Right lobe of liver (tissue), 6 donors: ENCODE data around the gene YARS1. TPM values are rescaled to one million over a fixed set of nuclear protein-coding genes. Genes with fewer than 3 reads are reported as not detected.

Experiments
- ATAC-seq, 4 donors: fragments of 200-7000 bp; cut with Tn5 transposase; one replicate each; pipeline ENCODE4 v1.9.1; 2020; ENCODE audit warnings: mild to moderate bottlenecking in 4 of 4, moderate library complexity in 4 of 4
- DNase-seq, 3 donors: peaks; one replicate each; pipeline ENCODE4 v3.0.0-alpha.2; 2020
- H3K27ac ChIP-seq, 3 donors: fragments of 200-600 bp; one replicate each; pipeline ENCODE4 v1.8.0; 2022
- H3K27me3 ChIP-seq, 2 donors: fragments of 200-600 bp; one replicate each; pipeline ENCODE4 v1.8.0; 2022
- H3K36me3 ChIP-seq, 4 donors: fragments of 200-600 bp; sonication (generic) in 1 of 4; one replicate each; pipeline versions ENCODE4 v1.5.1 to v1.8.0; 2017 to 2022; ENCODE audit warnings: control low read depth in 1 of 4
- H3K4me1 ChIP-seq, 4 donors: fragments of 200-600 bp; sonication (generic) in 1 of 4; one replicate each; pipeline versions ENCODE4 v1.5.1 to v1.8.0; 2017 to 2022; ENCODE audit warnings: control low read depth in 1 of 4
- H3K4me3 ChIP-seq, 3 donors: fragments of 200-600 bp; one replicate each; pipeline ENCODE4 v1.8.0; 2022
- H3K9me3 ChIP-seq, 4 donors: fragments of 200-600 bp; sonication (generic) in 1 of 4; one replicate each; pipeline versions ENCODE4 v1.5.1 to v1.8.0; 2017 to 2022; ENCODE audit warnings: control low read depth in 1 of 4
- POLR2A ChIP-seq: fragments of 450-650 bp; IDR thresholded peaks from one replicate; pipeline ENCODE4 v1.6.1; 2017; ENCODE audit warnings: antibody characterized with exemption, mild to moderate bottlenecking
- WGBS: methylation state at CpG from one replicate; pipeline ENCODE4 v1.1.6; 2018; ENCODE audit warnings: low coverage, low lambda C conversion rate; ENCODE audit not compliant: insufficient coverage; ENCODE audit errors: missing lambda C conversion rate; 5-methylcytosine and 5-hydroxymethylcytosine counted together
- intact Hi-C, 2 donors: fragments of 100-400 bp; cut with DNase I; formaldehyde crosslinking; loops; one replicate each; pipeline versions ENCODE4 v1.11.2 to v1.14.1; 2022
- total RNA-seq, 6 experiments: library from RNA; depleted of rRNA in 2 of 6; stranded (reverse); fragments of >200 nt in 2 of 6; fragmentation: NEBNext Ultra II Directional in 3 of 6; extraction: Animal tissue kit (Norgen Biotek cat#: 25700) in 3 of 6; gene quantifications; one replicate each; pipeline versions ENCODE4 v1.1.0 to v1.2.4, GENCODE V29; 2016 to 2023
- TF ChIP-seq, protein P1 (sequence below), 4 donors: fragments of 200-600 bp in 3 of 4; fragments of 450-650 bp in 1 of 4; IDR thresholded peaks; one replicate each; pipeline versions ENCODE4 v1.5.1 to v1.8.0; 2016 to 2022; ENCODE audit warnings: antibody characterized with exemption in 4 of 4, mild to moderate bottlenecking in 2 of 4
- donor health status: DM: no; HTN: yes; CAD: no.
- donor health status: DM: no; HTN: no; CAD: no.
- donor health status: DM: no; HTN: no; CAD: no.
- donor health status: DM: no; HTN: yes; CAD: no.
- donor health status: DM: no; HTN: yes; CAD: no.

The YARS1 gene
- total RNA-seq, 6 experiments from 2014 or later = 37.4 to 84.3 (median 53.5) TPM

DNA sequence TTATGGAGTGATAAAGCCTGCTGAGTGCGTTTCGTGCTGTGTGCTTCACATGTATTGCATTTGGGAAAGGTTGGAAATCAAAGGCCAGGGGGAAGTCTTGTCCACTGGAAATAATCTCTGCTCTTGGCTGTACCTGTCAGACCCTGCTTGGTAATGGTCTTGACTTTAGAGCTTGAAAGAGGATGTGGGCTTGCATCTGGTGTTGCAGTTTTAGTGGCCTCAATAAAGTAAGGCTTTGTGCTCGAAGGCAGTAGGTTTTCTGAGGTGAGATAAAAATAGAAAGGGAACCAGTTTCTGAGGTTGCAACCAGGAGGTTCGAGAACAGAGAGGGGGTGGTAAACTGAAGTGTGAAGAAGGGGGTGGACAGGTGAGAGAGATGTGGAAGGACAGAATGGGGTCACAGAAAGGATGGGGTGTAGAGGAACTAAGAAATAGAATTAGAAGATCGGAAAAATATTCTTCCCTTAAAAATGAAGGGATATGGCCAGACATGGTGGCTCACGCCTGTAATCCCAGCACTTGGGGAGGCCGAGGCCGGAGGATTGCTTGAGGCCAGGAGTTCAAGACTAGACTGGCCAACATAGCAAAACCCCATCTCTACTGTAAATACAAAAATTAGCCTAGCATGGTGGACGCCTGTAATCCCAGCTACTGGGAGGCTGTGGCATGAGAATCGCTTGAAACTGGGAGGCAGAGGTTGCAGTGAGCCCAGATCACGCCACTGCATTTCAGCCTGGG, 1.8 kb upstream of the YARS1 start:
- H3K4me3 ChIP-seq = peak overlapping the region; percentile 86 to 98 (median 90)
- DNase-seq = no peak
- intact Hi-C loops = no loop called here

DNA sequence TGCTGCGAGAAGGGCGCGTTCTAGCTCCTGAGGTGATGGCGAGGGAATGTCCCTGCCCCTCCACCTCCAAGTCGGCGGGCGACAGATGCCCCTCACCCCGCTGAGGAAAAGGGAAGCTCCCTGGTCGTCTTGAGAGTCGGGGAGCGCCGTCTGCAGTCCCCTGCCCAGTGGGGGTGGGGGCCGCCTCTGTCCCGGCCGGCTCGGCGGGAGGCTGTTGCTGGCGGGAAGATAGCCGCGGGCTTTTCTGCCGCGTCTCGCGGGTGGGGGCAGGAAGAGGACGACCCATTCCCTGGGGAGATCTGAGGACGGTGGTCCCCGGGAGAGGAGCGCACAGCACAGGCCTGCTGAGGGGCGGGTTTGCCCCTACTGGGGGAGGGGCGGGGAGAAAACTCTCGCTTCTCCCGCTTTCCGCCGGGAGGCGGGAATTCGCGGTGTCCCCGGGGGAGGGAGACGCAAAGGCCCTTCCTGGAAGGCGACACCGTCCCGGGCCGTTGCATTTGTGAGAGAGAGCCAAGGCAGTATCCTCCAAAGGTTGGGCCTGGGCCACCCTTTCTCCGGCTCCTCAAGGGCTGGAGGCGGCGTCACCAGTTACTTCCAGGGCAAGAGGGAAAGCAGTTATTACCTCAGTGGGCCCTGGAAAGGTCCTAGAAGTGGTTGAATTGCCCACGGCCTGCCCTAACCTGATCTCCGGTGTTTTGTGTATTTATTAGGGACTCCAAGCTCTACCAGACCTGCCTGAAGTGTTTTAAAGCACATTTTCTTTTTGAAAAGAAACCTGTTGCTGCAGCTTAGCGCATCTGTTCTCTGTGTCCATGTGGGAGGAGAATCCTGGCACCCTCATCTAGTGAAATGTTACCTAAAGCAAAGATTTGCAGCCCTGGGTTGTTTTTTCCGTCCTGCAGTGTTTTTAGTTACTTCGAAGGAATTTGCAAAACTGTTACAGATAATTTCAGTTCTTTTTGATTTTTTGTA, 943 bp upstream of the YARS1 start:
- Histone ChIP-seq H3K4me1 (peaks cover 0 to 28% (median 15%) of the 10 kb centered on the region in 4 donors), H3K4me3 (peak overlapping the region; percentile 86 to 98 (median 90)), H3K36me3 (no peaks in the 10 kb centered on the region), H3K27ac (peak overlapping the region; percentile 82 to 94 (median 91)), H3K27me3 (no peaks in the 10 kb centered on the region), H3K9me3 (no peaks in the 10 kb centered on the region)
- intact Hi-C loops = no loop called here
- under 1% methylated on average over 12 of the region's 51 CpGs for WGBS
- peak; percentile 8 for TF ChIP-seq POLR2A
- TF ChIP-seq, protein P1, sequence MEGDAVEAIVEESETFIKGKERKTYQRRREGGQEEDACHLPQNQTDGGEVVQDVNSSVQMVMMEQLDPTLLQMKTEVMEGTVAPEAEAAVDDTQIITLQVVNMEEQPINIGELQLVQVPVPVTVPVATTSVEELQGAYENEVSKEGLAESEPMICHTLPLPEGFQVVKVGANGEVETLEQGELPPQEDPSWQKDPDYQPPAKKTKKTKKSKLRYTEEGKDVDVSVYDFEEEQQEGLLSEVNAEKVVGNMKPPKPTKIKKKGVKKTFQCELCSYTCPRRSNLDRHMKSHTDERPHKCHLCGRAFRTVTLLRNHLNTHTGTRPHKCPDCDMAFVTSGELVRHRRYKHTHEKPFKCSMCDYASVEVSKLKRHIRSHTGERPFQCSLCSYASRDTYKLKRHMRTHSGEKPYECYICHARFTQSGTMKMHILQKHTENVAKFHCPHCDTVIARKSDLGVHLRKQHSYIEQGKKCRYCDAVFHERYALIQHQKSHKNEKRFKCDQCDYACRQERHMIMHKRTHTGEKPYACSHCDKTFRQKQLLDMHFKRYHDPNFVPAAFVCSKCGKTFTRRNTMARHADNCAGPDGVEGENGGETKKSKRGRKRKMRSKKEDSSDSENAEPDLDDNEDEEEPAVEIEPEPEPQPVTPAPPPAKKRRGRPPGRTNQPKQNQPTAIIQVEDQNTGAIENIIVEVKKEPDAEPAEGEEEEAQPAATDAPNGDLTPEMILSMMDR (IDR thresholded peaks at IDR 0.05) = no peak
- ATAC-seq (peak; percentile 50 to 69 (median 62)), DNase-seq (peak; percentile 85 to 87 (median 86))

More for the DNA sequence above, 1.8 kb upstream of the YARS1 start:
- H3K4me1 ChIP-seq = peaks cover 0 to 27% (median 14%) of the 10 kb centered on the region in 4 donors
- no peaks in the 10 kb centered on the region for H3K27me3 ChIP-seq
- WGBS = 64% methylated on average over 11 of the region's 11 CpGs
- TF ChIP-seq, protein P1 (IDR thresholded peaks at IDR 0.05) = no peak
- no peak for TF ChIP-seq POLR2A
- no peak for ATAC-seq
- no peaks in the 10 kb centered on the region for H3K9me3 ChIP-seq
- peak overlapping the region; percentile 82 to 94 (median 91) for H3K27ac ChIP-seq
- H3K36me3 ChIP-seq = no peaks in the 10 kb centered on the region

DNA sequence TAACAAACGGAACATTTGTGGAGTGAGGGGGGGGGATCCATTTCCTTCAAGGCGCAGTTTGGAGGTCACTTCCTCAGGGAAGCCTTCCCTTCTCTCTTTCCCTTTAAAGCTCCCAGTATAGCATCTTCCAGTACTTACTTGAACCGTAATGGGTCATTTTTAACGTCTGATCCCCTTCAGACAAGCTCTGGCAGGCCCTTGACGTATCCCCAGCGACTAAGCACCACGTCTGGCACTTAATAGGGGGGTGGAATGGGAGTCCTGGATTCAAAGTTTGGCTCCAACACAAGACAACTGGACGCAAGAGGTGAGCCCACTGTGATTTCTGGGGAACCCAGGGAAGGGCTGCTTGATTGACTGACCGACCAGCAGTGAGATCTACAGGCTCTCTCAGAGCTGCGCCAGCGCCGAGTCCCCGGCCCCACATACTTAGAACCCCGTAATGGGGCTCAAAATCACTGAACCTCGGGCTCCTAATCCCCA, 441 bp downstream of the YARS1 start:
- peaks cover 0 to 35% (median 15%) of the 10 kb centered on the region in 4 donors for H3K4me1 ChIP-seq
- H3K27me3 ChIP-seq = no peaks in the 10 kb centered on the region
- ATAC-seq (peak; percentile 1 to 22 (median 11)), DNase-seq (no peak)
- H3K27ac ChIP-seq = peak overlapping the region; percentile 90 to 94 (median 94)
- 1% methylated on average over 14 of the region's 15 CpGs for WGBS
- peak overlapping the region; percentile 86 to 98 (median 90) for H3K4me3 ChIP-seq
- H3K36me3 ChIP-seq = no peaks in the 10 kb centered on the region
- intact Hi-C loops = no loop called here
- no peaks in the 10 kb centered on the region for H3K9me3 ChIP-seq
- TF ChIP-seq, protein P1 (IDR thresholded peaks at IDR 0.05) = no peak
- no peak for TF ChIP-seq POLR2A

DNA sequence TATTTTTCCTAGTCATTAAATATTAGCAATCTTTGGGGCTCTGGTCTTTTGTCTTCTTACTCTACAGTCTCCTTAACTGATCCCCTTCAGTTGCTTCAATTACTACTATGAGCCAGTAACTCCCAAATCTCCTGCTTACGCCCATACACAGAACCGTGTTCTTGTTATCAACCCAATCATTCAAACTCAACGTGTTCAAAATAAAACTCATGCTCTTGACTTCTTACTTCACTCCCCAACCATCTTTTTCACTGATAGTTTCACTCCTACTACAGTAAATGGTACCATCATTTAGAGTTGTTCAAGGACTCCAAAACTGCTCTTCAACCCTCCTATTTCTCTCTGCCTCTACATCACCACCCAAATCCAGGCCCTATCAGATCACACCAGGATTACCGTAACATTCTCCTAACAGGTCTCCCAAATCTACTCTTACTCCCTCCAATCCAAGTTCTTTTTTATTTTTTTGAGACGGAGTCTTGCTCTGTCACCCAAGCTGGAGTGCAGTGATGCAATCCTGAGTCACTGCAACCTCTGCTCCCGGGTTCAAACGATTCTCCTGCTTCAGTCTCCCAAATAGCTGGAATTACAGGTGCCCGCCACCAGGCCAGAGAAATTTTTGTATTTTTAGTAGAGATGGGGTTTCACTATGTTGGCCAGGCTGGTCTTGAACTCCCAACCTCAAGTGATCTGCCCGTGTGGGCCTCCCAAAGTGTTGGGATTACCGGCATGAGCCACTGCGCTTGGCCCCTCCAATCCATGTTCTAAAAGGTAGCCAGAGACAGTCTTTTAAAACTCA, 3.0 kb downstream of the YARS1 start:
- no peak for TF ChIP-seq POLR2A
- TF ChIP-seq, protein P1 (IDR thresholded peaks at IDR 0.05) = peak in 1 of 4 donors; percentile 25
- Histone ChIP-seq H3K9me3 (no peaks in the 10 kb centered on the region), H3K27me3 (no peaks in the 10 kb centered on the region), H3K4me3 (no peak overlapping the region), H3K27ac (no peak overlapping the region), H3K4me1 (peaks cover 0 to 36% (median 15%) of the 10 kb centered on the region in 4 donors), H3K36me3 (peaks cover 0 to 18% (median 4%) of the 10 kb centered on the region in 4 donors)
- DNase-seq = no peak
- 66% methylated on average over 11 of the region's 11 CpGs for WGBS
- no peak for ATAC-seq
- intact Hi-C loops = no loop called here
